ENCODE data around the gene TCERG1.

Gene TCERG1

GRCh38 chr5:146466521-146467349, 19.6 kb downstream of the TCERG1 start:
- H3K27me3 ChIP-seq = no peaks in the 10 kb centered on the region
- intact Hi-C loops (cut with DNase I; ENCODE audit: low total_unique reads) = no loop called here
- DNase-seq = no peak
- H3K4me1 ChIP-seq = no peaks in the 10 kb centered on the region
- no peaks in the 10 kb centered on the region for H3K9me3 ChIP-seq
- H3K36me3 ChIP-seq = peaks cover 41 to 51% (median 43%) of the 10 kb centered on the region in 3 donors
- no peak overlapping the region for H3K27ac ChIP-seq
- H3K4me3 ChIP-seq = no peak overlapping the region
- peak; percentile 9 to 31 for TF ChIP-seq CTCF (IDR thresholded peaks at IDR 0.05)

GRCh38 chr5:146467760-146468159, 20.6 kb downstream of the TCERG1 start:
- Histone ChIP-seq H3K27me3 (no peaks in the 10 kb centered on the region), H3K9me3 (no peaks in the 10 kb centered on the region), H3K4me1 (no peaks in the 10 kb centered on the region), H3K27ac (no peak overlapping the region), H3K4me3 (no peak overlapping the region), H3K36me3 (peaks cover 51 to 61% (median 51%) of the 10 kb centered on the region in 3 donors)
- intact Hi-C loops (cut with DNase I; ENCODE audit: low total_unique reads) = no loop called here
- DNase-seq = no peak
- TF ChIP-seq CTCF (IDR thresholded peaks at IDR 0.05) = no peak

- Histone ChIP-seq H3K9me3 (no peaks in the 10 kb centered on the region), H3K4me1 (no peaks in the 10 kb centered on the region), H3K4me3 (no peak overlapping the region), H3K27ac (no peak overlapping the region), H3K27me3 (no peaks in the 10 kb centered on the region), H3K36me3 (peaks cover 55 to 66% (median 59%) of the 10 kb centered on the region in 3 donors)
- DNase-seq = no peak
- intact Hi-C loops (cut with DNase I; ENCODE audit: low total_unique reads) = no loop called here
- no peak for TF ChIP-seq CTCF (IDR thresholded peaks at IDR 0.05)
Measured at GRCh38 chr5:146474065-146474464, 26.9 kb downstream of the TCERG1 start.

GRCh38 chr5:146475190-146475780, 28.2 kb downstream of the TCERG1 start:
- no peak overlapping the region for H3K4me3 ChIP-seq
- peaks cover 54 to 66% (median 57%) of the 10 kb centered on the region in 3 donors for H3K36me3 ChIP-seq
- no peaks in the 10 kb centered on the region for H3K27me3 ChIP-seq
- H3K9me3 ChIP-seq = no peaks in the 10 kb centered on the region
- H3K4me1 ChIP-seq = no peaks in the 10 kb centered on the region
- DNase-seq = no peak
- intact Hi-C loops (cut with DNase I; ENCODE audit: low total_unique reads) = no loop called here
- no peak for TF ChIP-seq CTCF (IDR thresholded peaks at IDR 0.05)
- no peak overlapping the region for H3K27ac ChIP-seq

GRCh38 chr5:146475906-146476305, 28.8 kb downstream of the TCERG1 start:
- Histone ChIP-seq H3K9me3 (no peaks in the 10 kb centered on the region), H3K4me1 (no peaks in the 10 kb centered on the region), H3K27me3 (no peaks in the 10 kb centered on the region), H3K36me3 (peaks cover 48 to 63% (median 57%) of the 10 kb centered on the region in 3 donors), H3K4me3 (no peak overlapping the region), H3K27ac (no peak overlapping the region)
- intact Hi-C loops (cut with DNase I; ENCODE audit: low total_unique reads) = no loop called here
- no peak for TF ChIP-seq CTCF (IDR thresholded peaks at IDR 0.05)
- no peak for DNase-seq
